ENCODE measurements around the gene THBS3. TPM values are rescaled to one million over a fixed set of nuclear protein-coding genes. Genes with fewer than 3 reads are reported as not detected.

Gene THBS3
- total and polyA plus RNA-seq, 2 of the 4 experiments (the other 2 are of a cell fraction) = 15.1 to 30.4 TPM

GRCh38 chr1:155177918-155178281 is 29.8 kb downstream of the THBS3 start:
- Histone ChIP-seq H2AK9ac (replicated peaks; ENCODE audit: low read depth, low read length, poor library complexity) (no peak overlapping the region), H2BK5ac (ENCODE audit: low read depth, low read length, poor library complexity, severe bottlenecking) (no peak overlapping the region), H2AFZ (replicated peaks; ENCODE audit: low read length, poor library complexity) (no peak overlapping the region), H2BK120ac (ENCODE audit: low read depth, low read length) (no peak overlapping the region), H4K5ac (ENCODE audit: low read depth, low read length) (no peak overlapping the region), H3K9me3 (ENCODE audit: control insufficient read depth, insufficient read depth, low read length) (no peaks in the 10 kb centered on the region), H3K36me3 (ENCODE audit: control insufficient read depth, insufficient read depth, low read length) (peaks cover 39% of the 10 kb centered on the region), H3K23ac (ENCODE audit: low read depth, low read length) (no peak overlapping the region), H3K4me1 (ENCODE audit: control insufficient read depth, insufficient read depth, low read length) (no peaks in the 10 kb centered on the region; the same call in none of the 2 replicates), H3K9ac (ENCODE audit: low read depth, low read length) (no peak overlapping the region), H3K4me3 (ENCODE audit: insufficient read depth, low read depth, low read length) (no peak overlapping the region), H3K79me1 (ENCODE audit: low read depth in 1 of 2, low read length in 2 of 2) (peaks cover 0 to 26% of the 10 kb centered on the region in 2 experiments; a peak in 3 of 4 replicates), H2BK15ac (ENCODE audit: low read depth, low read length) (no peak overlapping the region), H4K8ac (ENCODE audit: low read depth in 2 of 2, low read length in 2 of 2) (no peak overlapping the region), H3K9me1 (ENCODE audit: insufficient read depth, low read length) (peaks cover 2% of the 10 kb centered on the region; the same call in 1 of the 2 replicates), H3K27ac (ENCODE audit: insufficient read depth, low read length) (no peak overlapping the region), H3K18ac (ENCODE audit: low read depth, low read length) (no peak overlapping the region), H3K4ac (ENCODE audit: low read depth, low read length) (no peak overlapping the region), H4K91ac (ENCODE audit: insufficient read depth, low read depth, low read length) (no peak overlapping the region), H3K56ac (ENCODE audit: extremely low read depth, insufficient read depth, low read length) (no peak overlapping the region), H3K4me2 (ENCODE audit: low read depth, low read length) (no peak overlapping the region), H2BK20ac (ENCODE audit: low read depth, low read length) (no peak overlapping the region), H3K27me3 (ENCODE audit: control insufficient read depth, insufficient read depth, low read length) (no peaks in the 10 kb centered on the region), H3K14ac (replicated peaks; ENCODE audit: low read depth, low read length) (no peak overlapping the region), H2AK5ac (ENCODE audit: low read depth, low read length) (no peak overlapping the region), H4K20me1 (ENCODE audit: insufficient read depth, low read length) (no peaks in the 10 kb centered on the region)
- in situ Hi-C loops (cut with MboI; ENCODE audit: low sequenced_read_pairs) (no loop called here), dilution Hi-C loops (cut with HindIII; ENCODE audit: low sequenced_read_pairs, unreplicated experiment) (no loop called here), intact Hi-C loops (cut with micrococcal nuclease) (loop anchor here (10.0 kb wide), 2 partner anchors 203 to 417 kb away; partner anchors contain the start of genes CKS1B and SHC1)
- TF ChIP-seq CHD1 (IDR thresholded peaks at IDR 0.05; ENCODE audit: low read depth, low read length) = no peak
- no peak for TF ChIP-seq MAFK (IDR thresholded peaks at IDR 0.05; ENCODE audit: low read depth, low read length)
- TF ChIP-seq RFX5 (IDR thresholded peaks at IDR 0.05; ENCODE audit: low read depth, low read length) = no peak
- no peak for TF ChIP-seq MXI1 (IDR thresholded peaks at IDR 0.05; ENCODE audit: borderline replicate concordance, low read depth, low read length)
- no peak for TF ChIP-seq CEBPB (IDR thresholded peaks at IDR 0.05; ENCODE audit: low read depth, low read length)
- TF ChIP-seq, protein P1, sequence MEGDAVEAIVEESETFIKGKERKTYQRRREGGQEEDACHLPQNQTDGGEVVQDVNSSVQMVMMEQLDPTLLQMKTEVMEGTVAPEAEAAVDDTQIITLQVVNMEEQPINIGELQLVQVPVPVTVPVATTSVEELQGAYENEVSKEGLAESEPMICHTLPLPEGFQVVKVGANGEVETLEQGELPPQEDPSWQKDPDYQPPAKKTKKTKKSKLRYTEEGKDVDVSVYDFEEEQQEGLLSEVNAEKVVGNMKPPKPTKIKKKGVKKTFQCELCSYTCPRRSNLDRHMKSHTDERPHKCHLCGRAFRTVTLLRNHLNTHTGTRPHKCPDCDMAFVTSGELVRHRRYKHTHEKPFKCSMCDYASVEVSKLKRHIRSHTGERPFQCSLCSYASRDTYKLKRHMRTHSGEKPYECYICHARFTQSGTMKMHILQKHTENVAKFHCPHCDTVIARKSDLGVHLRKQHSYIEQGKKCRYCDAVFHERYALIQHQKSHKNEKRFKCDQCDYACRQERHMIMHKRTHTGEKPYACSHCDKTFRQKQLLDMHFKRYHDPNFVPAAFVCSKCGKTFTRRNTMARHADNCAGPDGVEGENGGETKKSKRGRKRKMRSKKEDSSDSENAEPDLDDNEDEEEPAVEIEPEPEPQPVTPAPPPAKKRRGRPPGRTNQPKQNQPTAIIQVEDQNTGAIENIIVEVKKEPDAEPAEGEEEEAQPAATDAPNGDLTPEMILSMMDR (conservative IDR thresholded peaks at IDR 0.05; ENCODE audit: low read depth, low read length) = no peak
- no peak for TF ChIP-seq MAZ (IDR thresholded peaks at IDR 0.05; ENCODE audit: borderline replicate concordance, low read depth, low read length)
- no peak for TF ChIP-seq BHLHE40 (IDR thresholded peaks at IDR 0.05; ENCODE audit: low read depth, low read length)
- no peak for TF ChIP-seq POLR2A (IDR thresholded peaks at IDR 0.05; ENCODE audit: low read depth, low read length)
- no peak for TF ChIP-seq USF2 (IDR thresholded peaks at IDR 0.05; ENCODE audit: low read depth, low read length)
- no peak for TF ChIP-seq RAD21 (IDR thresholded peaks at IDR 0.05; ENCODE audit: low read length)
- no peak for TF ChIP-seq NFE2L2 (IDR thresholded peaks at IDR 0.05; ENCODE audit: low read depth, low read length)
- TF ChIP-seq, protein P2, sequence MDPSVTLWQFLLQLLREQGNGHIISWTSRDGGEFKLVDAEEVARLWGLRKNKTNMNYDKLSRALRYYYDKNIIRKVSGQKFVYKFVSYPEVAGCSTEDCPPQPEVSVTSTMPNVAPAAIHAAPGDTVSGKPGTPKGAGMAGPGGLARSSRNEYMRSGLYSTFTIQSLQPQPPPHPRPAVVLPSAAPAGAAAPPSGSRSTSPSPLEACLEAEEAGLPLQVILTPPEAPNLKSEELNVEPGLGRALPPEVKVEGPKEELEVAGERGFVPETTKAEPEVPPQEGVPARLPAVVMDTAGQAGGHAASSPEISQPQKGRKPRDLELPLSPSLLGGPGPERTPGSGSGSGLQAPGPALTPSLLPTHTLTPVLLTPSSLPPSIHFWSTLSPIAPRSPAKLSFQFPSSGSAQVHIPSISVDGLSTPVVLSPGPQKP (IDR thresholded peaks at IDR 0.05; ENCODE audit: borderline replicate concordance, low read depth, low read length) = no peak
- TF ChIP-seq RCOR1 (IDR thresholded peaks at IDR 0.05; ENCODE audit: insufficient replicate concordance, low read length) = no peak
- TF ChIP-seq FOS (IDR thresholded peaks at IDR 0.05; ENCODE audit: low read depth, low read length) = no peak
- TF ChIP-seq SMC3 (IDR thresholded peaks at IDR 0.05; ENCODE audit: low read depth, low read length) = no peak
- ATAC-seq (ENCODE audit: low read depth) (no peak), DNase-seq (no peak)
- POLR2A ChIA-PET (ENCODE audit: unreplicated experiment) = no interaction called here
- no TSS peak for BruUV-seq (replicated peaks)
- WGBS, 2 experiments (ENCODE audit: extremely low coverage in 2 of 2, insufficient read length in 1 of 2) = 100% methylated on average over 8 of the region's 9 CpGs; no CpG with 5 or more reads in 1 of the 2 experiments
- CTCF ChIA-PET = interaction anchor here (0.9 to 1.7 kb wide), 3 partner anchors 11 to 17 kb away, joined by 3 to 5 read pairs (median 4); no protein-coding TSS in a partner anchor
